HL-60 (cell line): ENCODE measurements around the gene GPC1.
A peak's percentile ranks its signal among the peaks of the same experiment; 100 is the strongest.

Source experiments
- DNase-seq, 2 experiments: peaks; one replicate each; pipeline ENCODE4 v3.0.0-alpha.2; 2010 to 2020; ENCODE audit warnings: low read depth in 1 of 2, low spot score in 1 of 2
- H3K27ac ChIP-seq: fragments of 250-450 bp; sonication (Bioruptor Pico); replicated peaks from 2 replicates; pipeline ENCODE4 v1.5.1; 2020; ENCODE audit warnings: mild to moderate bottlenecking, moderate library complexity
- H3K27me3 ChIP-seq: fragments of 250-450 bp; sonication (Bioruptor Pico); 2 replicates; pipeline ENCODE4 v1.5.1; 2021; ENCODE audit warnings: mild to moderate bottlenecking, moderate library complexity; ENCODE audit not compliant: insufficient read depth, poor library complexity, severe bottlenecking
- H3K4me3 ChIP-seq: replicated peaks from 2 replicates; pipeline ENCODE4 v1.5.1; 2011; ENCODE audit warnings: mild to moderate bottlenecking, control low read depth, low read length; ENCODE audit not compliant: insufficient read depth
- GABPA ChIP-seq: IDR thresholded peaks from 2 replicates; pipeline ENCODE4 v1.6.1; 2012; ENCODE audit warnings: low read depth
- POLR2AphosphoS5 ChIP-seq: IDR thresholded peaks from 2 replicates; pipeline ENCODE4 v1.6.1; 2012; ENCODE audit warnings: low read depth
- SPI1 ChIP-seq: IDR thresholded peaks from 2 replicates; pipeline ENCODE4 v1.6.1; 2012; ENCODE audit warnings: low read depth, mild to moderate bottlenecking, borderline replicate concordance
- TF ChIP-seq, protein P1 (sequence below): IDR thresholded peaks from one replicate; pipeline ENCODE4 v1.5.1; 2011; ENCODE audit warnings: low read length, control low read depth, inconsistent platforms; ENCODE audit not compliant: insufficient read depth
- TF ChIP-seq, protein P2 (sequence below): IDR thresholded peaks from 2 replicates; pipeline ENCODE4 v1.6.1; 2012; ENCODE audit warnings: low read depth; ENCODE audit not compliant: insufficient replicate concordance

Gene GPC1

DNA sequence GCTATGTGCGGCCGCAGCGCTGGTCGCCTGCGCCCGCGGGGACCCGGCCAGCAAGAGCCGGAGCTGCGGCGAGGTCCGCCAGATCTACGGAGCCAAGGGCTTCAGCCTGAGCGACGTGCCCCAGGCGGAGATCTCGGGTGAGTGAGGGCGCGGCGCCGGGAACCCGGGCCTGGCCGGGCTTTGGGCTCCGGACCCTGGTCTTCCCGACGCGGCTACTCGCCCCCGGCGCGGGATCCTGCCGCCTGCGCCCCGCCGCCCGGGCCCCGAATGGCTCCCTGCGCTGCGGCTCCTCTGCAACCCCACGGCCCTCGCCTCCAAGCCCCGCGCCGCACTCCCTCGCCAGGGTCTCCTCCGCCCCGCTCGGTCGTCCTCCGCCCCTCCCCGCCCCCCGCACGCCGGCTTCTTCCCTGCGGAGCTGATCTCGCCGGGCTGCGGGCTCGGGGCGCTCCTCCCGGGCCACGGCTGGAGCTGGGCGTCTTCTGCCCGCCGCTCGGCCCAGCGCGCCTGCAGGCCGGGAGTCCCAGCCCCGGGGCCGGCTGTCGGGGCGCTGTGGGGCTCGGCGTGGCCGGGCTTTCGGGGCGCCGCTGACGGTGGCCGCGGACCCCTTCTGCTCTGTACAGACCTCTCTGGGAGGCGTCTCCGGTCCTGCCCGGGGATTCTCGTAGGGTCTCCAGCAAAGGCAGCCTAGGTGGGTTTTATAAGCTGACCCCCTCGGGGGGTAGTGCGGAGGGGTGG is 652 bp downstream of the GPC1 start:
- Histone ChIP-seq H3K27ac (no peak overlapping the region), H3K4me3 (peak overlapping the region; percentile 29), H3K27me3 (peaks cover 43% of the 10 kb centered on the region)
- no peak for DNase-seq
- TF ChIP-seq POLR2AphosphoS5: no peak
- TF ChIP-seq, protein P1, sequence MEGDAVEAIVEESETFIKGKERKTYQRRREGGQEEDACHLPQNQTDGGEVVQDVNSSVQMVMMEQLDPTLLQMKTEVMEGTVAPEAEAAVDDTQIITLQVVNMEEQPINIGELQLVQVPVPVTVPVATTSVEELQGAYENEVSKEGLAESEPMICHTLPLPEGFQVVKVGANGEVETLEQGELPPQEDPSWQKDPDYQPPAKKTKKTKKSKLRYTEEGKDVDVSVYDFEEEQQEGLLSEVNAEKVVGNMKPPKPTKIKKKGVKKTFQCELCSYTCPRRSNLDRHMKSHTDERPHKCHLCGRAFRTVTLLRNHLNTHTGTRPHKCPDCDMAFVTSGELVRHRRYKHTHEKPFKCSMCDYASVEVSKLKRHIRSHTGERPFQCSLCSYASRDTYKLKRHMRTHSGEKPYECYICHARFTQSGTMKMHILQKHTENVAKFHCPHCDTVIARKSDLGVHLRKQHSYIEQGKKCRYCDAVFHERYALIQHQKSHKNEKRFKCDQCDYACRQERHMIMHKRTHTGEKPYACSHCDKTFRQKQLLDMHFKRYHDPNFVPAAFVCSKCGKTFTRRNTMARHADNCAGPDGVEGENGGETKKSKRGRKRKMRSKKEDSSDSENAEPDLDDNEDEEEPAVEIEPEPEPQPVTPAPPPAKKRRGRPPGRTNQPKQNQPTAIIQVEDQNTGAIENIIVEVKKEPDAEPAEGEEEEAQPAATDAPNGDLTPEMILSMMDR: no peak
- TF ChIP-seq GABPA: no peak
- TF ChIP-seq, protein P2, sequence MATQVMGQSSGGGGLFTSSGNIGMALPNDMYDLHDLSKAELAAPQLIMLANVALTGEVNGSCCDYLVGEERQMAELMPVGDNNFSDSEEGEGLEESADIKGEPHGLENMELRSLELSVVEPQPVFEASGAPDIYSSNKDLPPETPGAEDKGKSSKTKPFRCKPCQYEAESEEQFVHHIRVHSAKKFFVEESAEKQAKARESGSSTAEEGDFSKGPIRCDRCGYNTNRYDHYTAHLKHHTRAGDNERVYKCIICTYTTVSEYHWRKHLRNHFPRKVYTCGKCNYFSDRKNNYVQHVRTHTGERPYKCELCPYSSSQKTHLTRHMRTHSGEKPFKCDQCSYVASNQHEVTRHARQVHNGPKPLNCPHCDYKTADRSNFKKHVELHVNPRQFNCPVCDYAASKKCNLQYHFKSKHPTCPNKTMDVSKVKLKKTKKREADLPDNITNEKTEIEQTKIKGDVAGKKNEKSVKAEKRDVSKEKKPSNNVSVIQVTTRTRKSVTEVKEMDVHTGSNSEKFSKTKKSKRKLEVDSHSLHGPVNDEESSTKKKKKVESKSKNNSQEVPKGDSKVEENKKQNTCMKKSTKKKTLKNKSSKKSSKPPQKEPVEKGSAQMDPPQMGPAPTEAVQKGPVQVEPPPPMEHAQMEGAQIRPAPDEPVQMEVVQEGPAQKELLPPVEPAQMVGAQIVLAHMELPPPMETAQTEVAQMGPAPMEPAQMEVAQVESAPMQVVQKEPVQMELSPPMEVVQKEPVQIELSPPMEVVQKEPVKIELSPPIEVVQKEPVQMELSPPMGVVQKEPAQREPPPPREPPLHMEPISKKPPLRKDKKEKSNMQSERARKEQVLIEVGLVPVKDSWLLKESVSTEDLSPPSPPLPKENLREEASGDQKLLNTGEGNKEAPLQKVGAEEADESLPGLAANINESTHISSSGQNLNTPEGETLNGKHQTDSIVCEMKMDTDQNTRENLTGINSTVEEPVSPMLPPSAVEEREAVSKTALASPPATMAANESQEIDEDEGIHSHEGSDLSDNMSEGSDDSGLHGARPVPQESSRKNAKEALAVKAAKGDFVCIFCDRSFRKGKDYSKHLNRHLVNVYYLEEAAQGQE: no peak

DNA sequence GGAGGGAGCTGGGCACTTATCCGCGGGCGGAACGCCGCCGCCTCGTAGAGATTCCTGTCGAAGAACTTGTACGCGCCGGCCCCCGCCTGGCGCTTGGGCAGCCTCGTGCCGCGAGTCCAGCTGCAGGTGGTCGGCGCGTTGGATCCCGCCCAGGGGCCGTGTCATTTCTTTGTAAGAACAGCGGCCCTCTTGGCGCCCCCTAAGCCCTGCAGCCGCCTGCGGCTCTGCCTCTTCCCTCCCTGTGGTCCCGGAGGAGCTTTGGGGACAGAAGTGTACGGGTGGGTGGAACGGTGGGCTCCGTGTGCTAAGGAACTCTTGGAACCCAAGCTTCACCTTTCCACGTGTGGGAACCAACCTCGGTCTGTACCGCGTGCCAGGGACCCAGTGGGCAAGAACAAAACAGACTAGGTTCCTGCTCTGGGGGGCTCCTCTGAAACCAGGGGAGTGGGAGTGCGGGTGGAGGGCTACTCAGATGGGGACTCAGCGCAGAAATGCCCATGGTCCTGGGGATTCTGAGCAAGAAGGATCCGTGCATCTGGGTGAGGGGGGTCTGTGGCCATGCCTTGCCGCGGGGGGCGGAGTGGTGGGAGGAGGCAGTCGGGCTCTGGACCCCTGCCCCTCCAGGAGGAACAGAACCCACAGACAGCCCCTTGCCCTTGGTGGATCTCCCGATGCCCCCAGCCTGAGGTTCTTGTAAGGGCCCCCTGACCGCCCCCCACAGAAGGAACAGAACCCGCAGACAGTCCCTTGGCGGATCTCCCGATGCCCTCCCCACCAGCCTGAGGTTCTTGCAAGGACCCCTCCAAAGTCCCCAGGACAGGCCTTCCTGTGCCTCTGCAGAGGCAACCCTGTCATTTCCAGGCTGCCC is 1.5 kb downstream of the GPC1 start:
- H3K27me3 ChIP-seq: peaks cover 41% of the 10 kb centered on the region
- TF ChIP-seq, protein P2: no peak
- TF ChIP-seq SPI1 (no peak), GABPA (no peak), POLR2AphosphoS5 (no peak)
- TF ChIP-seq, protein P1: no peak
- no peak for DNase-seq
- no peak overlapping the region for H3K4me3 ChIP-seq
- no peak overlapping the region for H3K27ac ChIP-seq

DNA sequence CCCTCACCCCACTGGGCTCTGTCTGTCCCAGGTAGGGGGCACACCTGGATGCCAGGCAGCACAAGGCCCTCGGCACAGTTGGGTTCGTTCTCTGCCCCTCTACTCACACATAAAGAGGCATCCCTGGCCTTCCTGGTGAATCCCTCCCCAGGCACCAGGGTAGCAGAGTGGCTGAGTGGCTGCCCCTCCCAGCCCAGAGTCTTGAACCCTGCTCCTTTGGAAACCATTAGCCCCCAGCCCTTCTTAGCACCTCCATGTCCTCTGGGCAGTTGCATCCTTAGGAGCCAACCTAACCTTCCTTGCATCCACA is 2.0 kb downstream of the GPC1 start:
- no peak for TF ChIP-seq GABPA
- TF ChIP-seq, protein P2: no peak
- no peak for TF ChIP-seq SPI1
- TF ChIP-seq, protein P1: no peak
- no peak for TF ChIP-seq POLR2AphosphoS5
- H3K4me3 ChIP-seq: no peak overlapping the region
- H3K27me3 ChIP-seq: peaks cover 37% of the 10 kb centered on the region

More for the DNA sequence above, 2.0 kb downstream of the GPC1 start:
- H3K27ac ChIP-seq: no peak overlapping the region
- DNase-seq: no peak
